ENCODE data around the gene ALDH1B1. TPM values are rescaled to one million over a fixed set of nuclear protein-coding genes. Genes with fewer than 3 reads are reported as not detected.

The ALDH1B1 gene
- total RNA-seq, 1 experiment from 2014 or later, result 46.6 TPM

GRCh38 chr9:38401994-38402393 is 9.5 kb downstream of the ALDH1B1 start:
- peaks cover 21% of the 10 kb centered on the region; the same call in 1 of the 2 replicates for H3K27me3 ChIP-seq (ENCODE audit: insufficient read depth, low read length)
- POLR2A ChIA-PET, result no interaction called here
- H3K9ac ChIP-seq (ENCODE audit: low read length), result no peak overlapping the region
- RAD21 ChIA-PET (ENCODE audit: low non-redundant PET in 1 of 2, low total read pairs in 2 of 2, uncharacterized antibody in 2 of 2, unreplicated experiment in 2 of 2), result no interaction called here
- H3K4me3 ChIP-seq (replicated peaks in 1 of 2; ENCODE audit: low read depth in 1 of 2, low read length in 2 of 2), result no peak overlapping the region
- H3K9me3 ChIP-seq (ENCODE audit: control insufficient read depth in 1 of 2, insufficient read depth in 1 of 2, low read depth in 1 of 2, low read length in 2 of 2), result no peaks in the 10 kb centered on the region
- no peak overlapping the region for H2AFZ ChIP-seq (ENCODE audit: low read depth, low read length, poor library complexity, severe bottlenecking)
- no peak overlapping the region for H3K4me2 ChIP-seq (ENCODE audit: low read length)
- no peak for ATAC-seq
- no peaks in the 10 kb centered on the region for H3K9me2 ChIP-seq (ENCODE audit: insufficient read depth)
- no peak overlapping the region for H3K27ac ChIP-seq (ENCODE audit: low read depth, low read length)
- DNase-seq (ENCODE audit: low read depth, low spot score), result no peak
- H3K79me2 ChIP-seq (ENCODE audit: insufficient read depth, low read length), result peaks cover 2% of the 10 kb centered on the region; the same call in 1 of the 2 replicates
- TF ChIP-seq MAX (IDR thresholded peaks at IDR 0.05) (no peak), CTCF (IDR thresholded peaks at IDR 0.05 in 2 of 3, conservative IDR thresholded peaks at IDR 0.05 in 1 of 3; ENCODE audit: borderline replicate concordance in 1 of 3, insufficient read depth in 1 of 3, low read depth in 2 of 3, low read length in 2 of 3) (no peak), SP1 (IDR thresholded peaks at IDR 0.05; ENCODE audit: low read depth) (no peak), RAD21 (IDR thresholded peaks at IDR 0.05; ENCODE audit: low read depth) (no peak), JUND (IDR thresholded peaks at IDR 0.05) (no peak), SIN3A (IDR thresholded peaks at IDR 0.05; ENCODE audit: low read depth) (no peak), YY1 (IDR thresholded peaks at IDR 0.05; ENCODE audit: extremely low read depth, insufficient replicate concordance, low read depth, low read length) (no peak), EZH2 (IDR thresholded peaks at IDR 0.05) (no peak), FOSL1 (IDR thresholded peaks at IDR 0.05; ENCODE audit: low read depth) (no peak), TCF7L2 (IDR thresholded peaks at IDR 0.05; ENCODE audit: borderline replicate concordance, extremely low read depth, insufficient read depth, insufficient read length) (no peak), ATF3 (IDR thresholded peaks at IDR 0.05) (no peak), ZNF274 (IDR thresholded peaks at IDR 0.05; ENCODE audit: low read depth, low read length) (no peak)
- CTCF ChIA-PET, result interaction anchor here (1.1 kb wide), 1 partner anchor 30 kb away, joined by 3 read pairs; no protein-coding TSS in a partner anchor
- intact Hi-C loops (cut with micrococcal nuclease), result loop anchor here (10.0 kb wide), 1 partner anchor 817 kb away; no protein-coding TSS in a partner anchor
- H3K36me3 ChIP-seq (ENCODE audit: control insufficient read depth in 1 of 2, insufficient read depth in 2 of 2, low read length in 2 of 2), result peaks cover 0 to 10% of the 10 kb centered on the region in 2 experiments; a peak in 1 of 4 replicates
- BruUV-seq (replicated peaks), result no TSS peak
- H4K20me1 ChIP-seq (ENCODE audit: insufficient read depth), result no peaks in the 10 kb centered on the region
- no peaks in the 10 kb centered on the region for H3K4me1 ChIP-seq (ENCODE audit: control insufficient read depth in 1 of 2, insufficient read depth in 2 of 2, low read length in 2 of 2)

All from HCT116 (cell line).